HCT116 (cell line): Measurements from ENCODE around the gene ABCF3. TPM values are rescaled to one million over a fixed set of nuclear protein-coding genes. Genes with fewer than 3 reads are reported as not detected.

Experiments used
- ATAC-seq: fragments of 200-7000 bp; cut with Tn5 transposase; 2 replicates; pipeline ENCODE4 v1.9.1; 2020; ENCODE audit warnings: mild to moderate bottlenecking, moderate library complexity
- BruUV-seq: library from RNA; stranded (reverse); fragments of 400-500 nt; replicated peaks from 2 replicates; lab custom pipeline; 2021; lab: Mats Ljungman, UMichigan
- CTCF ChIA-PET: fragments of 300-600 bp; sonication (Branson Sonifier 250); formaldehyde crosslinking; loops from one replicate; lab custom pipeline; 2021; ENCODE audit warnings: antibody characterized with exemption; lab: Charles Lee
- POLR2A ChIA-PET: fragments of 300-600, 350-600 bp; sonication (Branson Sonifier 250); formaldehyde crosslinking; loops from one replicate; lab custom pipeline; 2021; ENCODE audit warnings: antibody characterized with exemption; lab: Charles Lee
- RAD21 ChIA-PET, 2 experiments: fragments of 300-600 bp; sonication (Branson Sonifier 250); formaldehyde crosslinking; loops; one replicate each; lab custom pipeline; 2023; ENCODE audit warnings: low total read pairs in 2 of 2; ENCODE audit not compliant: uncharacterized antibody in 2 of 2, unreplicated experiment in 2 of 2, low non-redundant PET in 1 of 2; lab: Charles Lee
- DNase-seq: peaks from one replicate; pipeline ENCODE4 v3.0.0-alpha.2; 2010; ENCODE audit warnings: low read depth, low spot score
- H2AFZ ChIP-seq: fragments of 200-600 bp; shearing (Covaris generic), sonication (generic); 2 replicates; pipeline ENCODE4 v1.6.1; 2017; ENCODE audit warnings: low read depth, mixed run types, mixed read lengths, antibody characterized with exemption, low read length; ENCODE audit not compliant: poor library complexity, severe bottlenecking
- H3K27ac ChIP-seq: 2 replicates; pipeline ENCODE4 v1.5.1; 2012; ENCODE audit warnings: low read depth, low read length
- H3K27me3 ChIP-seq: fragments of 200-600 bp; sonication (generic); 2 replicates; pipeline ENCODE4 v1.6.1; 2016; ENCODE audit warnings: mixed run types, low read length, mixed read lengths; ENCODE audit not compliant: insufficient read depth
- H3K36me3 ChIP-seq, 2 experiments: fragments of 200-500 bp in 1 of 2; fragments of 200-600 bp in 1 of 2; sonication (Bioruptor generic) in 1 of 2; sonication (generic) in 1 of 2; 2 replicates each; pipeline versions ENCODE4 v1.5.1 to v1.6.1; 2014 to 2016; ENCODE audit warnings: low read length in 2 of 2, inconsistent platforms in 1 of 2, mixed read lengths in 1 of 2, mixed run types in 1 of 2; ENCODE audit not compliant: insufficient read depth in 2 of 2, control insufficient read depth in 1 of 2
- H3K4me1 ChIP-seq, 2 experiments: fragments of 200-600 bp in 1 of 2; sonication (generic) in 1 of 2; 2 replicates each; pipeline versions ENCODE4 v1.5.1 to v1.6.1; 2012 to 2017; ENCODE audit warnings: low read length in 2 of 2, inconsistent platforms in 1 of 2, mild to moderate bottlenecking in 1 of 2, mixed read lengths in 1 of 2, mixed run types in 1 of 2, moderate library complexity in 1 of 2; ENCODE audit not compliant: insufficient read depth in 2 of 2, control insufficient read depth in 1 of 2
- H3K4me2 ChIP-seq: fragments of 200-600 bp; sonication (generic); 2 replicates; pipeline ENCODE4 v1.6.1; 2017; ENCODE audit warnings: mixed run types, low read length, mixed read lengths
- H3K4me3 ChIP-seq, 2 experiments: fragments of 200-600 bp in 1 of 2; sonication (generic) in 1 of 2; replicated peaks in 1 of 2; 2 replicates each; pipeline ENCODE4 v1.5.1; 2011 to 2016; ENCODE audit warnings: low read length in 2 of 2, control low read depth in 1 of 2, low read depth in 1 of 2, mild to moderate bottlenecking in 1 of 2, mixed read lengths in 1 of 2, mixed run types in 1 of 2
- H3K79me2 ChIP-seq: fragments of 200-600 bp; sonication (generic); 2 replicates; pipeline ENCODE4 v1.6.1; 2017; ENCODE audit warnings: mild to moderate bottlenecking, mixed run types, low read length, moderate library complexity, mixed read lengths; ENCODE audit not compliant: insufficient read depth
- H3K9ac ChIP-seq: fragments of 200-600 bp; sonication (generic); 2 replicates; pipeline ENCODE4 v1.6.1; 2016; ENCODE audit warnings: low read length, mixed read lengths
- H3K9me2 ChIP-seq: fragments of 200-600 bp; sonication (generic), shearing (Covaris generic); 2 replicates; pipeline ENCODE4 v1.6.1; 2017; ENCODE audit warnings: mixed run types, mild to moderate bottlenecking, moderate library complexity; ENCODE audit not compliant: insufficient read depth
- H3K9me3 ChIP-seq, 2 experiments: fragments of 200-500 bp in 1 of 2; fragments of 200-600 bp in 1 of 2; sonication (Bioruptor generic) in 1 of 2; sonication (generic) in 1 of 2; 2 replicates each; pipeline ENCODE4 v1.6.1; 2014 to 2017; ENCODE audit warnings: low read length in 2 of 2, mixed read lengths in 2 of 2, inconsistent platforms in 1 of 2, low read depth in 1 of 2, mild to moderate bottlenecking in 1 of 2, mixed run types in 1 of 2, moderate library complexity in 1 of 2; ENCODE audit not compliant: control insufficient read depth in 1 of 2, insufficient read depth in 1 of 2
- H4K20me1 ChIP-seq: fragments of 200-600 bp; sonication (generic), shearing (Covaris generic); 2 replicates; pipeline ENCODE4 v1.6.1; 2017; ENCODE audit warnings: mixed run types, mild to moderate bottlenecking, moderate library complexity; ENCODE audit not compliant: insufficient read depth
- CEBPB ChIP-seq: IDR thresholded peaks from 2 replicates; pipeline ENCODE4 v1.6.1; 2012; ENCODE audit warnings: low read depth
- CTCF ChIP-seq, 3 experiments: fragments of 200-600 bp in 1 of 3; sonication (generic) in 1 of 3; IDR thresholded peaks in 2 of 3; conservative IDR thresholded peaks in 1 of 3; 2 replicates each; pipeline ENCODE4 v1.5.1; 2012 to 2017; ENCODE audit warnings: low read depth in 2 of 3, low read length in 2 of 3, antibody characterized with exemption in 1 of 3, borderline replicate concordance in 1 of 3, control low read depth in 1 of 3, mild to moderate bottlenecking in 1 of 3, mixed read lengths in 1 of 3, mixed run types in 1 of 3, moderate library complexity in 1 of 3; ENCODE audit not compliant: insufficient read depth in 1 of 3
- POLR2A ChIP-seq: IDR thresholded peaks from 2 replicates; pipeline ENCODE4 v1.7.0; 2011; ENCODE audit warnings: borderline replicate concordance; ENCODE audit not compliant: insufficient read depth, insufficient read length; ENCODE audit errors: extremely low read depth
- POLR2AphosphoS5 ChIP-seq: IDR thresholded peaks from 2 replicates; pipeline ENCODE4 v1.6.1; 2011; ENCODE audit warnings: mild to moderate bottlenecking, low read depth, low read length, moderate library complexity
- SIN3A ChIP-seq: IDR thresholded peaks from 2 replicates; pipeline ENCODE4 v1.6.1; 2012; ENCODE audit warnings: low read depth
- SRF ChIP-seq: IDR thresholded peaks from 2 replicates; pipeline ENCODE4 v1.6.1; 2012; ENCODE audit warnings: low read depth
- TCF7L2 ChIP-seq: IDR thresholded peaks from 2 replicates; pipeline ENCODE4 v1.7.0; 2011; ENCODE audit warnings: borderline replicate concordance, inconsistent platforms; ENCODE audit not compliant: insufficient read depth, insufficient read length; ENCODE audit errors: extremely low read depth
- intact Hi-C: fragments of 100-400 bp; cut with micrococcal nuclease; formaldehyde crosslinking; loops from 2 replicates; pipeline ENCODE4 v1.10.0; 2022
- total RNA-seq: library from RNA; stranded (reverse); gene quantifications from one replicate; pipeline ENCODE4 v1.2.1, GENCODE V29; 2021; ENCODE audit not compliant: unreplicated experiment

ABCF3 gene
- total RNA-seq, 1 experiment from 2014 or later: 74.6 TPM

GRCh38 chr3:184239708-184240107, 53.7 kb downstream of the ABCF3 start:
- Histone ChIP-seq H3K9ac (no peak overlapping the region), H3K79me2 (no peaks in the 10 kb centered on the region), H3K9me2 (no peaks in the 10 kb centered on the region), H2AFZ (no peak overlapping the region), H3K4me3 (no peak overlapping the region), H3K27ac (no peak overlapping the region), H4K20me1 (no peaks in the 10 kb centered on the region), H3K27me3 (no peaks in the 10 kb centered on the region), H3K4me2 (no peak overlapping the region), H3K9me3 (no peaks in the 10 kb centered on the region), H3K4me1 (peaks cover 3 to 4% of the 10 kb centered on the region in 2 experiments; a peak in 3 of 4 replicates), H3K36me3 (peaks cover 22 to 23% of the 10 kb centered on the region in 2 experiments; a peak in 3 of 4 replicates)
- DNase-seq (no peak), ATAC-seq (no peak)
- intact Hi-C loops: no loop called here
- TF ChIP-seq SRF (no peak), CEBPB (no peak), SIN3A (no peak), POLR2AphosphoS5 (no peak), TCF7L2 (no peak)
- ChIA-PET POLR2A (no interaction called here), CTCF (interaction anchor here (0.9 to 1.8 kb wide), 2 partner anchors 10 to 14 kb away, joined by 3 to 4 read pairs; no protein-coding TSS in a partner anchor), RAD21 (interaction anchor here in 1 of 2 experiments (1.2 kb wide), 1 partner anchor 12 kb away, joined by 3 read pairs; no protein-coding TSS in a partner anchor)
- no TSS peak for BruUV-seq

DNA sequence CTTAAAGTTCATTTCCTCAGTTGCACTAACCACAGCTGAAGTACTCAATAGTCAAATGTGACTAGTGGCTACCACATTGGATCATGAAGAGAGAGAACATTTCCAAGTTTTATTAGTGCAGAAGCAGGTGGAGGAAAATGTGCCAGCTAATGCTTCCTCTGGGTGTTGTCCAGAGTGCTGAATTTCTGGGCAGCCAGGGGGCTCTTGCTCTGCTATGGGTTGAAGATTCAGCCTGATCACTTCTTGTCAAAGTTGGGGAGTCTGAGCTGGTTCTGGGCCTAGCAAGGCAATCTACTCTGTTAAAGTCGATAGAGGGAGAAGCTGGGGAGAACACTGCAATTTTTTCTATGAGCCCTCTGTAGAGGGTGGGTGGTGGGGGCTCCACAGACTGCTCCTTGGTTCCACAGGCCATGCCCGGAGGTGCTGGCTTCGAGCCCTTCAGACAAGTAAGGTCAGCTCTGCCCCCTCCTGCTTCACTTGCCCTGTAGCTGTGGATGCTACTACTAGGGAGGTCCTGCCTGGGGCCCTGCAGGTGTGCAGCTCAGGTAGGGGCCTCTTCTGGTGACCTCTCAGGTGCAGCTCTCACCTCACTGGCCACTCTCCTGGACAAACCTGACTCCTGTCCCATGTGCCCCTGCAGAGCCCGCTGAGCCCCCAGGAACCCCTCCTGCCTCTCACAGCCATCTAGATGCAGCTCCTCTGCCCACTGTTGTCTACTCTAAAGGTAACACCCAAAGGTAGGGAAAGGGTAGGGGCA, 54.6 kb downstream of the ABCF3 start:
- Histone ChIP-seq H2AFZ (no peak overlapping the region), H3K4me3 (no peak overlapping the region), H4K20me1 (no peaks in the 10 kb centered on the region), H3K79me2 (peaks cover 5% of the 10 kb centered on the region; the same call in 1 of the 2 replicates), H3K36me3 (peaks cover 28 to 32% of the 10 kb centered on the region in 2 experiments; a peak in 3 of 4 replicates), H3K27me3 (no peaks in the 10 kb centered on the region), H3K4me1 (no peaks in the 10 kb centered on the region), H3K9me3 (no peaks in the 10 kb centered on the region), H3K4me2 (no peak overlapping the region)
- POLR2A ChIA-PET: no interaction called here
- BruUV-seq: no TSS peak
- CTCF ChIA-PET: interaction anchor here (0.9 to 1.8 kb wide), 2 partner anchors 9 to 13 kb away, joined by 3 to 4 read pairs; no protein-coding TSS in a partner anchor
- TF ChIP-seq CTCF (IDR thresholded peaks at IDR 0.05 in 2 of 3, conservative IDR thresholded peaks at IDR 0.05 in 1 of 3; ENCODE audit: borderline replicate concordance in 1 of 3, insufficient read depth in 1 of 3, low read depth in 2 of 3, low read length in 2 of 3) (no peak), POLR2AphosphoS5 (peak; percentile 29; the same call in 1 of the 2 replicates), POLR2A (no peak)
- TF ChIP-seq, all 23 proteins: peak for 1
- DNase-seq: no peak
- H3K27ac ChIP-seq: no peak overlapping the region
- RAD21 ChIA-PET: interaction anchor here in 1 of 2 experiments (1.2 kb wide), 1 partner anchor 13 kb away, joined by 3 read pairs; no protein-coding TSS in a partner anchor
- ATAC-seq: 0 out of 2 replicates have a peak, but pooled peaks have one; percentile 12
- H3K9me2 ChIP-seq: no peaks in the 10 kb centered on the region
- no peak overlapping the region for H3K9ac ChIP-seq
- intact Hi-C loops: no loop called here
